Right atrium auricular region (tissue), 2 donors: ENCODE results near the gene PCBP3. TPM values are rescaled to one million over a fixed set of nuclear protein-coding genes. Genes with fewer than 3 reads are reported as not detected.

ENCODE experiments used
- DNase-seq: peaks from one replicate; pipeline ENCODE4 v3.0.0-alpha.2; 2019; ENCODE audit warnings: low spot score
- H3K27ac ChIP-seq, 2 donors: fragments of 200-600 bp; sonication (generic); 1 replicate in 1 of 2; 2 replicates in 1 of 2; pipeline ENCODE4 v1.5.1; 2016 to 2019
- H3K27me3 ChIP-seq, 2 donors: fragments of 200-600 bp; sonication (generic); one replicate each; pipeline versions ENCODE4 v1.5.1 to v1.6.0; 2017 to 2019
- H3K36me3 ChIP-seq: fragments of 200-600 bp; sonication (generic); one replicate; pipeline ENCODE4 v1.5.1; 2016
- H3K4me1 ChIP-seq, 2 donors: fragments of 200-600 bp; sonication (generic); one replicate each; pipeline versions ENCODE4 v1.5.1 to v1.6.0; 2017 to 2019
- H3K4me3 ChIP-seq, 2 donors: fragments of 200-600 bp; sonication (generic); 1 replicate in 1 of 2; 2 replicates in 1 of 2; pipeline ENCODE4 v1.5.1; 2017 to 2019; ENCODE audit warnings: mild to moderate bottlenecking in 1 of 2, moderate library complexity in 1 of 2
- H3K9me3 ChIP-seq, 2 donors: fragments of 200-600 bp; sonication (generic); one replicate each; pipeline ENCODE4 v1.5.1; 2019
- total RNA-seq, 2 donors: library from RNA; depleted of rRNA; stranded (reverse); fragments of >200 nt; gene quantifications; one replicate each; pipeline ENCODE4 v1.1.0, GENCODE V29; 2016
- TF ChIP-seq, protein P1 (sequence below), 2 donors: fragments of 200-600 bp; sonication (generic); IDR thresholded peaks; one replicate each; pipeline ENCODE4 v1.5.1; 2019; ENCODE audit warnings: antibody characterized with exemption in 2 of 2

The PCBP3 gene
- total RNA-seq, 2 donors from 2014 or later = 2.3 to 5.2 TPM

DNA sequence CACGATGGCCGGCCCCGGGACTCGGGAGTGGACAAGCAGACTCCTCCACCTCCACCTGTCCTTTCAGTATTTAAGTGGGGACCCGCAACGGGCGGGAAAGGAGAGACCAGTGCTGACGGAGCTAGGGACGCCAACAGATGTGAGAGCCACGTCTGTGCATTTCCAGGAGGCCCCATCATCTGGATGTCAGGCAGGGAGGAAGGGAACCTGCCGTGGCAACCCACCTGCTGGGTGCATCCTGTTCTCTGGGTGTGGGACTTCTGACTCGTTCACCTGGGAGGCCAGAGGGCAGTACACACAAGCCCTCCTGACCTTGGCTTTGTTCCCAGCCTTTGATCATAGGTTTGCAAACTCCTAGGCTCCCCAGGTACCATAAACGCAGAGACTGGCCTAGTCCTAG, 5.6 kb upstream of the PCBP3 start:
- no peak for DNase-seq
- TF ChIP-seq, protein P1, sequence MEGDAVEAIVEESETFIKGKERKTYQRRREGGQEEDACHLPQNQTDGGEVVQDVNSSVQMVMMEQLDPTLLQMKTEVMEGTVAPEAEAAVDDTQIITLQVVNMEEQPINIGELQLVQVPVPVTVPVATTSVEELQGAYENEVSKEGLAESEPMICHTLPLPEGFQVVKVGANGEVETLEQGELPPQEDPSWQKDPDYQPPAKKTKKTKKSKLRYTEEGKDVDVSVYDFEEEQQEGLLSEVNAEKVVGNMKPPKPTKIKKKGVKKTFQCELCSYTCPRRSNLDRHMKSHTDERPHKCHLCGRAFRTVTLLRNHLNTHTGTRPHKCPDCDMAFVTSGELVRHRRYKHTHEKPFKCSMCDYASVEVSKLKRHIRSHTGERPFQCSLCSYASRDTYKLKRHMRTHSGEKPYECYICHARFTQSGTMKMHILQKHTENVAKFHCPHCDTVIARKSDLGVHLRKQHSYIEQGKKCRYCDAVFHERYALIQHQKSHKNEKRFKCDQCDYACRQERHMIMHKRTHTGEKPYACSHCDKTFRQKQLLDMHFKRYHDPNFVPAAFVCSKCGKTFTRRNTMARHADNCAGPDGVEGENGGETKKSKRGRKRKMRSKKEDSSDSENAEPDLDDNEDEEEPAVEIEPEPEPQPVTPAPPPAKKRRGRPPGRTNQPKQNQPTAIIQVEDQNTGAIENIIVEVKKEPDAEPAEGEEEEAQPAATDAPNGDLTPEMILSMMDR (IDR thresholded peaks at IDR 0.05) = no peak
- H3K4me1 ChIP-seq = no peaks in the 10 kb centered on the region
- H3K36me3 ChIP-seq = no peaks in the 10 kb centered on the region
- no peak overlapping the region for H3K27ac ChIP-seq
- no peak overlapping the region for H3K4me3 ChIP-seq
- no peaks in the 10 kb centered on the region for H3K9me3 ChIP-seq
- H3K27me3 ChIP-seq = no peaks in the 10 kb centered on the region

- no peaks in the 10 kb centered on the region for H3K36me3 ChIP-seq
- H3K27me3 ChIP-seq = no peaks in the 10 kb centered on the region
- no peak for DNase-seq
- no peak overlapping the region for H3K27ac ChIP-seq
- H3K4me3 ChIP-seq = no peak overlapping the region
- H3K9me3 ChIP-seq = no peaks in the 10 kb centered on the region
- TF ChIP-seq, protein P1 (IDR thresholded peaks at IDR 0.05) = no peak
- H3K4me1 ChIP-seq = no peaks in the 10 kb centered on the region
Observed at GRCh38 chr21:45638707-45639106, 4.8 kb upstream of the PCBP3 start.

- Histone ChIP-seq H3K27ac (no peak overlapping the region), H3K36me3 (no peaks in the 10 kb centered on the region)
- DNase-seq = no peak
Observed at GRCh38 chr21:45639206-45640000, 4.1 kb upstream of the PCBP3 start.

GRCh38 chr21:45640001-45640887, 3.3 kb upstream of the PCBP3 start:
- H3K27me3 ChIP-seq = no peaks in the 10 kb centered on the region
- H3K4me3 ChIP-seq = no peak overlapping the region
- H3K36me3 ChIP-seq = no peaks in the 10 kb centered on the region
- no peaks in the 10 kb centered on the region for H3K9me3 ChIP-seq
- DNase-seq = no peak
- TF ChIP-seq, protein P1 (IDR thresholded peaks at IDR 0.05) = no peak
- peak overlapping the region in 1 of 2 donors; percentile 16 for H3K27ac ChIP-seq
- peaks cover 0 to 4% of the 10 kb centered on the region in 2 donors for H3K4me1 ChIP-seq

More at GRCh38 chr21:45639206-45640000, 4.1 kb upstream of the PCBP3 start:
- TF ChIP-seq, protein P1 (IDR thresholded peaks at IDR 0.05) = no peak
- Histone ChIP-seq H3K4me3 (no peak overlapping the region), H3K27me3 (no peaks in the 10 kb centered on the region), H3K9me3 (no peaks in the 10 kb centered on the region), H3K4me1 (peaks cover 0 to 4% of the 10 kb centered on the region in 2 donors)

DNA sequence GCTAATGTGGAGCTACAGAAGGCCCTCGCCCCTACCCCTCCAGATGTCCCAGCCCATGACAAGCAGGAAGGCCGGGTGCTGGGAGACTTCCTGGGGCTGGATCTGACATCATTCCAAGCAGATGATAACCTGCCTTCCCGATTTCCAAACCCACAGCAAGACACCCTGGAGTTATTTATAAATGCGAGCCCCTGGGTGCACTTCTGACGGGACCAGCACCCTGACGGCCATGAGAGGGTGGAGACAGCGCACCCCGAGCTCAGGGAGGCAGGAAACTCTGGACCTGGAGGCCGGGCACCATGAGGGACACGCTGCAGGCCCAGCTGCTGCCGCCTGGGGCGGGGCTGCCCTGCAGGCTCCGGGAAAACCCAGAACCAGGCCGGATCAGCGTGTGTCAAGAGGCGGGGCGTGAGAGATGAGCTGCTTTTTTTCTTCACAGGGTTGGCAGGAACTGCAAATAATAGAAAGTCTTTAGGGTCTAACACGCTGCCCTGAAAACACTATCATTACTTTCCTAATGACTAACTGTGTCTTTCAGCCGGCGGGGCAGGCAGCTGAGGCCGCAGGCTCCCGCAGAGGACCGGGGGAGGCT, 2.5 kb upstream of the PCBP3 start:
- Histone ChIP-seq H3K27me3 (no peaks in the 10 kb centered on the region), H3K9me3 (no peaks in the 10 kb centered on the region), H3K4me1 (peaks cover 0 to 4% of the 10 kb centered on the region in 2 donors), H3K27ac (peak overlapping the region in 1 of 2 donors; percentile 16), H3K4me3 (no peak overlapping the region), H3K36me3 (no peaks in the 10 kb centered on the region)
- TF ChIP-seq, protein P1 (IDR thresholded peaks at IDR 0.05) = no peak
- no peak for DNase-seq
